ENCODE results near the gene NR2F6.
"Not testable (repeated sequence)": the region's sequence is repeated elsewhere in the genome, so short reads cannot be mapped to it uniquely, and the experiment has no call there.

The NR2F6 gene

DNA sequence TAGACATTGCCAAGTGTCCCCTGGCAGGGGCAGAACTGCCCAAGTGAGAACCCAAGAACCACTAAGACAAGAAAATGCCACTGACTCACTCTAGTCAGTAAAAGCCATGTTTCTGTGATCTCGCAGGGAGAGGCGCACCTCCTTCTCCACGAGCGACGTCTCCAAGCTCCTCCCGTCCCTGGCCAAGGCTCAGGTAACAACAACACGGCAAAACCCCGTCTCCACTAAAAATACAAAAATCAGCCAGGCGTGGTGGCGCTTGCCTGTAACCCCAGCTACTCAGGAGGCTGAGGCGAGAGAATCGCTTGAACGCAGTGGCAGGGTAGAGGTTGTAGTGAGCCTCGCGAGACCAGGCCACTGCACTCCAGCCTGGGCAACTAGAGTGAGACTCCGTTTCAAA is 48.1 kb downstream of the NR2F6 start:
- Histone ChIP-seq H3K27ac (no peak overlapping the region), H3K4me3 (no peak overlapping the region)
- no peak for DNase-seq (ENCODE audit: low spot score)
- TF ChIP-seq, protein P1, sequence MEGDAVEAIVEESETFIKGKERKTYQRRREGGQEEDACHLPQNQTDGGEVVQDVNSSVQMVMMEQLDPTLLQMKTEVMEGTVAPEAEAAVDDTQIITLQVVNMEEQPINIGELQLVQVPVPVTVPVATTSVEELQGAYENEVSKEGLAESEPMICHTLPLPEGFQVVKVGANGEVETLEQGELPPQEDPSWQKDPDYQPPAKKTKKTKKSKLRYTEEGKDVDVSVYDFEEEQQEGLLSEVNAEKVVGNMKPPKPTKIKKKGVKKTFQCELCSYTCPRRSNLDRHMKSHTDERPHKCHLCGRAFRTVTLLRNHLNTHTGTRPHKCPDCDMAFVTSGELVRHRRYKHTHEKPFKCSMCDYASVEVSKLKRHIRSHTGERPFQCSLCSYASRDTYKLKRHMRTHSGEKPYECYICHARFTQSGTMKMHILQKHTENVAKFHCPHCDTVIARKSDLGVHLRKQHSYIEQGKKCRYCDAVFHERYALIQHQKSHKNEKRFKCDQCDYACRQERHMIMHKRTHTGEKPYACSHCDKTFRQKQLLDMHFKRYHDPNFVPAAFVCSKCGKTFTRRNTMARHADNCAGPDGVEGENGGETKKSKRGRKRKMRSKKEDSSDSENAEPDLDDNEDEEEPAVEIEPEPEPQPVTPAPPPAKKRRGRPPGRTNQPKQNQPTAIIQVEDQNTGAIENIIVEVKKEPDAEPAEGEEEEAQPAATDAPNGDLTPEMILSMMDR (IDR thresholded peaks at IDR 0.05): no peak

DNA sequence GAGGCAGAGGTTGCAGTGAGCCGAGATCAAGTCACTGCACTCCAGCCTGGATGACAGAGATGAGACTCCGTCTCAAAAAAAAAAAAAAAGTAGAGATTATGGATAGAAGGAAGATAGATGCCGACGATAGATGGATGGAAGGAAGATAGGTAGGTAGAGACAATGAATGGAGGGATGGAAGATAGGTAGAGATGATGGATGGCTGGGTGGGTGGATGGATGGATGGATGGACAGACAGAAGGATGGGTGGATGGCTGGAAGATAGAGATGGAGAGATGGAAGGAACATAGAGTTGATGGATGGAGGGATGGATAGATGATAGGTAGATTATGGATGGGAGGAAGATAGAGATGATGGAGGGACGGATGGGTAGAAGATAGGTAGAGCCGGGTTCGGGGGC is 49.1 kb downstream of the NR2F6 start:
- Histone ChIP-seq H3K4me3 (no peak overlapping the region), H3K27ac (no peak overlapping the region)
- DNase-seq (ENCODE audit: low spot score): no peak
- TF ChIP-seq, protein P1 (IDR thresholded peaks at IDR 0.05): no peak

GRCh38 chr19:17195106-17195505 is 50.6 kb downstream of the NR2F6 start:
- H3K27ac ChIP-seq: no peak overlapping the region

GRCh38 chr19:17194608-17195007 is 51.1 kb downstream of the NR2F6 start:
- no peak for DNase-seq (ENCODE audit: low spot score)
- Histone ChIP-seq H3K4me3 (no peak overlapping the region), H3K27ac (no peak overlapping the region)
- TF ChIP-seq, protein P1 (IDR thresholded peaks at IDR 0.05): no peak

More at GRCh38 chr19:17195106-17195505, 50.6 kb downstream of the NR2F6 start:
- TF ChIP-seq, protein P1 (IDR thresholded peaks at IDR 0.05): no peak
- no peak overlapping the region for H3K4me3 ChIP-seq
- peak; percentile 64 for DNase-seq (ENCODE audit: low spot score)

DNA sequence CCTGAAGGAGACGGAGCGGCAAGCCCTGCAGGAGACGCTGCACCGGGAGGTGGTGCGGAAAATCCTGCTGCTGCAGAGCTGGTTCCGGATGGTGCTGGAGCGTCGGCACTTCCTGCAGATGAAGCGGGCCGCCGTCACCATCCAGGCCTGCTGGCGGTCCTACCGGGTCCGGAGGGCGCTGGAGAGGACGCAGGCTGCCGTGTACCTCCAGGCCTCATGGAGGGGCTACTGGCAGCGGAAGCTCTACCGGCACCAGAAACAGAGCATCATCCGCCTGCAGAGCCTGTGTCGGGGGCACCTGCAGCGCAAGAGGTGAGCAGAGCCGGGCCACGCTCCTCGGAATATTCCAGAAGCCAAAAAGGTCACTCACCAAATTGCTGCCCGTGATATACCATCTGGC is 53.0 kb downstream of the NR2F6 start:
- Histone ChIP-seq H3K27ac (no peak overlapping the region), H3K4me3 (no peak overlapping the region)
- TF ChIP-seq, protein P1 (IDR thresholded peaks at IDR 0.05): no peak
- DNase-seq (ENCODE audit: low spot score): no peak

- H3K4me3 ChIP-seq; H3K27ac ChIP-seq; DNase-seq (ENCODE audit: low spot score): not testable (repeated sequence)
Observed at GRCh38 chr19:17191736-17192135, 54.0 kb downstream of the NR2F6 start.

DNA sequence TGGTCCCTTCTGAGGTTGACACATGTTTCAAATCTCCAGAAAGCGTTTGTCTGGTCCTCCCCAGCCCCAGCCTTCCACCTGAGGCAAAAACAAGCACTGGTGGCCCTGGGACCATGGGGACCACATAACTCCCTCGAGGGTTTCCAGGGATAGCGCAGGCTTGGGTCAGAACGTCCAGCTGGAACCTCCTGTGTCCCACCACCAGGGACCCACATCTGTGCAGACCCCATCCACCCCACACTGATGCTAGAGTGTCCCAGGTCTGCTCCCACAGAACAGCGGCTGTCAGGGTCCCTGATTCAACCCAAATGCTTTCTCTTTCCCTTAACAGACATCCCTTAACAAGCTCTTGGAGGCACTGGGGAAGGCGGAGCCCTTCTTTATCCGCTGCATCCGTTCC is 60.1 kb downstream of the NR2F6 start:
- TF ChIP-seq, protein P1 (IDR thresholded peaks at IDR 0.05): no peak
- no peak overlapping the region for H3K27ac ChIP-seq
- DNase-seq (ENCODE audit: low spot score): no peak

DNA sequence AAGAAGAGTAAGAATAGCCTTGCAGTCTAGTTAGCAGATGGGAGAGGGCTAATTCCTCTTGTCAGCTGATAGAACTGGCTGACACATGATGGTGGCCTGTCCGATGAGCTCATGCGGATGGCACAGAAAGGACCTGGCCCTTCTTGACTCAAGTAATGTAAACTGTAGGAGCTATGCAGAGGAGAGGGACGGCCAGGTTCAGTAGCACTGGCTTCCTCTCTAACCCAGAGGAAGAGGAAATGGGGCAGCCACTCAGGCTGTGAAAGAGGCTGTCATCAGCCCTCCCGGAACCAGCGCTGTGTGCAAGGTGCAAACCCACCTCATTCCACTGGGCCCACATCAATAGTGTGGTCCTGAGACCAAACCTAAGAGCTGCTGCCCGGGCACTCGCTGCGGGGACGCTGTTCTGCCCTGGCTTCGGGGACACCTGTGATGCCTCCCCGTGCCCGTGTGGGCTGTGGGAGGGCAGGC is 61.3 kb downstream of the NR2F6 start:
- H3K27ac ChIP-seq: no peak overlapping the region
- no peak for DNase-seq (ENCODE audit: low spot score)
- no peak overlapping the region for H3K4me3 ChIP-seq
- TF ChIP-seq, protein P1 (IDR thresholded peaks at IDR 0.05): no peak

More for the DNA sequence above, 60.1 kb downstream of the NR2F6 start:
- H3K4me3 ChIP-seq: no peak overlapping the region

All from coronary artery (tissue), 2 donors.